ENCODE measurements around the gene RDH14.
A peak's percentile ranks its signal among the peaks of the same experiment; 100 is the strongest.

The RDH14 gene

DNA sequence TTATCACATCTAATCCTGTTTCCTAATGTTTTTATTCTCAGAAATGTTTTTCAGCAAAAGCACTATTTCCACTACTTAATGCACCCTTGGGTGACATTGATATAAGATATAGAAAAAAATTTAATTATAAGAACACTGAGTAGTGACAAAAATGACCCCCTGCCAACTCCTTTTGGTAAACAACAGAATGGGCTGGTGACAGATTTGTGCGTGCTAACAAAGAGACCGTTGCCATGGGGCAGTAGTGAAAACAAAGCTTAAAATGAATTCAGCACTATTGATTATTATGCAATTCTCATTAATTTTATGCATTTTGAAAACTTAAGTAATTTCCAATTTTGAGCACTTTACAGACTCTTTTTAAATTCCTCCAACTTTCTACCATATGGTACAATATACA, 33.1 kb downstream of the RDH14 start:
- TF ChIP-seq, protein P1, sequence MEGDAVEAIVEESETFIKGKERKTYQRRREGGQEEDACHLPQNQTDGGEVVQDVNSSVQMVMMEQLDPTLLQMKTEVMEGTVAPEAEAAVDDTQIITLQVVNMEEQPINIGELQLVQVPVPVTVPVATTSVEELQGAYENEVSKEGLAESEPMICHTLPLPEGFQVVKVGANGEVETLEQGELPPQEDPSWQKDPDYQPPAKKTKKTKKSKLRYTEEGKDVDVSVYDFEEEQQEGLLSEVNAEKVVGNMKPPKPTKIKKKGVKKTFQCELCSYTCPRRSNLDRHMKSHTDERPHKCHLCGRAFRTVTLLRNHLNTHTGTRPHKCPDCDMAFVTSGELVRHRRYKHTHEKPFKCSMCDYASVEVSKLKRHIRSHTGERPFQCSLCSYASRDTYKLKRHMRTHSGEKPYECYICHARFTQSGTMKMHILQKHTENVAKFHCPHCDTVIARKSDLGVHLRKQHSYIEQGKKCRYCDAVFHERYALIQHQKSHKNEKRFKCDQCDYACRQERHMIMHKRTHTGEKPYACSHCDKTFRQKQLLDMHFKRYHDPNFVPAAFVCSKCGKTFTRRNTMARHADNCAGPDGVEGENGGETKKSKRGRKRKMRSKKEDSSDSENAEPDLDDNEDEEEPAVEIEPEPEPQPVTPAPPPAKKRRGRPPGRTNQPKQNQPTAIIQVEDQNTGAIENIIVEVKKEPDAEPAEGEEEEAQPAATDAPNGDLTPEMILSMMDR (IDR thresholded peaks at IDR 0.05; ENCODE audit: low read length, missing control alignments) = no peak
- no peak for DNase-seq (ENCODE audit: low read depth)
- H3K4me3 ChIP-seq (replicated peaks; ENCODE audit: low read depth, low read length) = no peak overlapping the region

DNA sequence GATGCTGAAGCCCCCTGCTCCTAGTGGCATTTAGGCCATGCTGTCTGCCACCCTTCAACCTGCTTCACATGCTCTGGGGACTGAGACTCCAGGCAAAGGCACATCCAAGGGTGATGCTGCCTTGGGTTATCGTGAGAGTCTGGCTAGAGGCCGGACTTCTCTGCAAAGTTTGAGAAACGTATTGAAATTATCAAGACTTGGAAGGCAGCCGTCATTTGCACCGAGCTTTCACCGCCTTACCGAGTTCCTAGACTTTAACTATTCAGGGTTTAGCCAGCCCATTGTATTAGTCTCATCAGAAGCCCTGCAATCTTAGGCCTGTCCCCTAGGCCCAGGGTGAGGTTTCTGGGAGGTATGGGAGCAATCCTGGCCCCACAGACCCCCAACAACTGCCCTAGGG, 34.0 kb downstream of the RDH14 start:
- DNase-seq (ENCODE audit: low read depth) = no peak
- H3K4me3 ChIP-seq (replicated peaks; ENCODE audit: low read depth, low read length) = no peak overlapping the region
- TF ChIP-seq, protein P1 (IDR thresholded peaks at IDR 0.05; ENCODE audit: low read length, missing control alignments) = no peak

DNA sequence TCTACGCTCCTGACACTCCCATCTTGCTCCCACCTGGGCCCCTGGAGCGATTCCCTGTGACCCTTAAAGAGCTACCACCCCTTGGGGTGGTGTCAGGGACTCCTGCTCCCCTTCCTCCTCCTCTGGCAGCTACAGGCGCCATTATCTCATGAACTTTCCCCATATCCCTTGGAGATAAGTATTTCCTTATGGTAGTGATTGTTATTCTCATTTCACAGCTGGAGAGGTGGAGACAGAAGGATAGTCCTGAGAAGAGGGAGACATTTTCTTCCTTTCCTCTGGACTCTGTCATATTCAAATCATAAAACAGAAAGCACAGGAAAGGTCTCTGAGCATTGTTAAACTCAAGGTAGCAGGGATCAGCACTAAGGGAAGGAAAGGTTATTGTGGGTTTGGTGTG, 34.6 kb downstream of the RDH14 start:
- TF ChIP-seq, protein P1 (IDR thresholded peaks at IDR 0.05; ENCODE audit: low read length, missing control alignments) = no peak
- H3K4me3 ChIP-seq (replicated peaks; ENCODE audit: low read depth, low read length) = no peak overlapping the region
- no peak for DNase-seq (ENCODE audit: low read depth)

- TF ChIP-seq, protein P1 (IDR thresholded peaks at IDR 0.05; ENCODE audit: low read length, missing control alignments) = no peak
- no peak for DNase-seq (ENCODE audit: low read depth)
- H3K4me3 ChIP-seq (replicated peaks; ENCODE audit: low read depth, low read length) = no peak overlapping the region
Observed at GRCh38 chr2:18525236-18525635, 35.2 kb downstream of the RDH14 start.

DNA sequence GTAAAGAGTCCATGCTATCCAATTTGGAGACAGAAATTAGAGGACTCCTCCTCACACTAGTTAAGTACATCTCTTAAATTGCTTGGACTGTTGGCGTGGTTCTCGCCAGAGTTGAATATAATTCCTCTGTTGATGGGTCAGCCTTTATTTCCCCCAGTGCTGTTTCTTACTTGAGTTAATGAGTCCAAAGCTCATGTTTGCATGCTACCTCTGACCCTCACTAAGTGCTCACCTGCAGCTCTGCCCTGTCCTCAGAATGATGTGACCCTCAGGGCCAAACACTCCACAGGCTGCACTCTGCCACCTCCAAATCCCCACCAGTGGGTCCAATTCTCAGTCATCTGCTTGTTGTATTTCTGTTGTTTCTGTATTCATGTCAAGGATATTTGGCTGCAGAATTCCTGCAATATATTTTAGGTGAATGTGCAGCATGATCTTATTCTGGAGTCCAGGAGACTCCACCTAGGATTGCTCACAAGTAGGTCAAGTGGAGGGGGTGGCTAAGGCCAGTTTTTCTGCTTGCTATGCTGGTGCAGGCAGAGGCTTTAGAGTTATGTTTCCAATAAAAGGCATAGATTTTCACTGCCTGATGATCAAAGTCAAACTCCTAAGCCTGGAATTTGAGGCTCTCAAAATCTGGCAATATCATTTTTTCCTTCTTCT, 37.8 kb downstream of the RDH14 start:
- no peak overlapping the region for H3K4me3 ChIP-seq (replicated peaks; ENCODE audit: low read depth, low read length)
- TF ChIP-seq, protein P1 (IDR thresholded peaks at IDR 0.05; ENCODE audit: low read length, missing control alignments) = no peak
- no peak for DNase-seq (ENCODE audit: low read depth)

DNA sequence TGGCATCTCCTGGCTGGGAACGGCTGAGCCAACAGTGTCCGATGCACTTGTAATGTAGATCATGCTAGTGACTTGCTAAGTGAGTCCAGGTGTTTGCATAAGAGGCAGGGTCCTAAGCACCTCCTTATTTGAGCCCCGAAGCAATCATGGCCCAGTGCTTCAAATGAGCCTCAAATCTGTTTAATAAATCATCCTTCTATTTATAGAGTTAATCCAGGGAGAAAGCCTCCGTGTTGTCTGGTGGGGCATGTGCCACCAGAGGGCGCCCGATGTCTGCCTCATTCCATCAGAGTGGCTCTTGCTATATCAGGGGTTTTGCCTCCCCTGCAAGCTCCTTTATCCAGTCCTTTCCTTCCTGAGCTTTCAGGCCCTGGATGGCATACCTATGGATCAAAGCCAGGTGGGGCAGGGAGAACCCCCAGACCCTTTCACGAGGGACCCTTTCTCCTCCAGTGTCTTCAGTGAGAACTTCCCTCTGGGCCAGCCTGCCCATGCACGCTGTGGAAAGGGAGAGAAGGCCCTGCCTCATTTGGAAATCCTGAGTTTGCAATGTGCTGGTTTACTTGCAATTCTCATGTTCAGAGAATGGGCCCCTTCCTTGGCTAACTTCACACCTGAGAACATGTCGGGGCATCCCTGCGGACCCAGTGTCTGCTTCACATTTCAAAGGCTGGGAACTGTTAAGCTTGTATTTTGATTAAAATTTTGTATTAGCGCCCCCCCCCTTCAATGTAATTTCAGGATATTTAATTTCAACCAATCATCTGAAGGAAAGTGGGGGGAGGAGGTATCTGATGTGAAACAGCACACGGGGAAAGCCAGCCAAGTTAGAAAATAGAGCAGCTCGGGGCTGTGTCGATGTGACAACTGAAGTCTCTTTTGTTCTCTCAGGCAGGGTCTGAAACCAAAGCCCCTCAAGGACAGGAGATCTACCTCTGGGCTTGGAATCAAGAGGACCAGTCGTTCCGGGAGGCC, 39.7 kb downstream of the RDH14 start:
- TF ChIP-seq, protein P1 (IDR thresholded peaks at IDR 0.05; ENCODE audit: low read length, missing control alignments) = peak; percentile 93
- DNase-seq (ENCODE audit: low read depth) = peak; percentile 86
- H3K4me3 ChIP-seq (replicated peaks; ENCODE audit: low read depth, low read length) = no peak overlapping the region

Measured in fibroblast of pulmonary artery (primary cell).